ENCODE results near the gene FBXO28. TPM values are rescaled to one million over a fixed set of nuclear protein-coding genes. Genes with fewer than 3 reads are reported as not detected.

FBXO28 gene
- total and polyA plus RNA-seq, 8 donors: 4.9 to 14.9 (median 11.0) TPM

DNA sequence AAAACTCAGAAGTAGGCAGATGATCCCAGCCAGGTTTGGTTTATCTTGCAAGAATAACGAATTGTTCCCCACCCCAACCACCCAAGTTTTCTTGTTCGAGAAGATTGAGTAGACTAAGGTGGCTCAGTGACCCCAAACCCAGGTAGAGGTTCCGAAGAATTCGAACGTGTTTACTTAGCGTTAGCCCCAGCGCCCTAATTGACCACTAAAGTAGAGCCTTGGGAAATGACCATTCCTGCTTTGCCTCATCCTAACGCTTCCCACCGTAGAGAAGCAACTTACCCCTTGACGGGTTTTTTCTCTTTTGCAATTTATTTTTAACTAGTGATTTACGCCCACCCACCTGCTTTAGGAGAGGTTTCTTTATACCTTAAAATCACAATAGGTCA is 870 bp downstream of the FBXO28 start:
- Histone ChIP-seq H3K9me3 (no peaks in the 10 kb centered on the region), H3K27ac (peak overlapping the region; percentile 65 to 89 (median 85)), H3K4me1 (peaks cover 0 to 19% (median 10%) of the 10 kb centered on the region in 3 donors), H3K4me3 (peak overlapping the region; percentile 75 to 98 (median 91)), H3K36me3 (no peaks in the 10 kb centered on the region), H3K27me3 (no peaks in the 10 kb centered on the region)
- intact Hi-C loops (cut with DNase I): loop anchor here in 1 of 3 donors (10.0 kb wide), 1 partner anchor 220 kb away; the partner anchor contains the start of gene NVL
- TF ChIP-seq, protein P1, sequence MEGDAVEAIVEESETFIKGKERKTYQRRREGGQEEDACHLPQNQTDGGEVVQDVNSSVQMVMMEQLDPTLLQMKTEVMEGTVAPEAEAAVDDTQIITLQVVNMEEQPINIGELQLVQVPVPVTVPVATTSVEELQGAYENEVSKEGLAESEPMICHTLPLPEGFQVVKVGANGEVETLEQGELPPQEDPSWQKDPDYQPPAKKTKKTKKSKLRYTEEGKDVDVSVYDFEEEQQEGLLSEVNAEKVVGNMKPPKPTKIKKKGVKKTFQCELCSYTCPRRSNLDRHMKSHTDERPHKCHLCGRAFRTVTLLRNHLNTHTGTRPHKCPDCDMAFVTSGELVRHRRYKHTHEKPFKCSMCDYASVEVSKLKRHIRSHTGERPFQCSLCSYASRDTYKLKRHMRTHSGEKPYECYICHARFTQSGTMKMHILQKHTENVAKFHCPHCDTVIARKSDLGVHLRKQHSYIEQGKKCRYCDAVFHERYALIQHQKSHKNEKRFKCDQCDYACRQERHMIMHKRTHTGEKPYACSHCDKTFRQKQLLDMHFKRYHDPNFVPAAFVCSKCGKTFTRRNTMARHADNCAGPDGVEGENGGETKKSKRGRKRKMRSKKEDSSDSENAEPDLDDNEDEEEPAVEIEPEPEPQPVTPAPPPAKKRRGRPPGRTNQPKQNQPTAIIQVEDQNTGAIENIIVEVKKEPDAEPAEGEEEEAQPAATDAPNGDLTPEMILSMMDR (IDR thresholded peaks at IDR 0.05): no peak
- no peak for FAIRE-seq
- 1% methylated on average over 11 of the region's 11 CpGs for WGBS, 2 donors
- ATAC-seq: peak in 3 of 4 donors; percentile 11 to 39 (median 22)
- DNase-seq: no peak

DNA sequence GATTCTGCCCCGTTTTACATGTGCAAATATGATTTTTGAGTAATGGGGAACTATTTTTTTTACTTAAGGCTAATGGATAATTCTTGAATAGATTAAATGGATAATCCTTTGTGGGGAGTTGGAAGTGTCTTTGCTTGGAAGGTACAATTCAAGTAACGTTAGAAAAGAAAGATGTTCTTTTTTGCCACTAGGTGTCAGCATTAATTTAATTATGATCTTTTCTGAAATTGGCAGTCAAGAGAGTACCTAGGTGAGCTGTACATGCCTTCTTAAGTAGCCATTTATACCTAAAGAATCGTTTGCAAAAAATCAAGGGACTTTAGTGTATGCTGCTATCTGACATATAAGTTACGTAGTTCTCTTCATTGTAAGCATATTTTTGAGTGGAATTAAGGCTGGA is 2.2 kb downstream of the FBXO28 start:
- Histone ChIP-seq H3K4me1 (peaks cover 0 to 19% (median 10%) of the 10 kb centered on the region in 3 donors), H3K36me3 (no peaks in the 10 kb centered on the region), H3K4me3 (no peak overlapping the region), H3K9me3 (no peaks in the 10 kb centered on the region), H3K27me3 (no peaks in the 10 kb centered on the region), H3K27ac (no peak overlapping the region)
- FAIRE-seq (peak; percentile 92), ATAC-seq (peak; percentile 33 to 55 (median 50)), DNase-seq (no peak)
- intact Hi-C loops (cut with DNase I): loop anchor here in 1 of 3 donors (10.0 kb wide), 1 partner anchor 219 kb away; the partner anchor contains the start of gene NVL
- TF ChIP-seq, protein P1 (IDR thresholded peaks at IDR 0.05): peak in 3 of 4 donors; percentile 26 to 41 (median 29)
- WGBS, 2 donors: 3 to 7% methylated on average over 4 of the region's 4 CpGs

DNA sequence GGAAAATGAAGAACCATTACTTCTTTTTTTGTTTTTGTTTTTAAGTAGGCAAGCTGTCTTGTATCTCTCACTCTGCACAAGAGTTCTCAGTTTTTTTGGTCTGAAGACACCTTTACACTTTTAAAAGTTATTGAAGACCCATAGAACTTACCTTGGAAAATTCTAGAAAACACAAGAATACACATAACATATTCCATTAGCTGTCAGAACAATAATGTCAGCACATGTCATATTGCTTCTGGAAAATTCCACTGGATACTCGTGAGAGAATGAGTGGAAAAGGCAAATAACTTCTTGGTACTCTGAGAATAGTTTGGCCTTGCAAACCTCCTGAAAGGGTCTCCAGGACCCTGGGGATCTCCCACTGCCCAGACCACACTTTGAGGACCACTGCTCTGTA is 4.8 kb downstream of the FBXO28 start:
- H3K27ac ChIP-seq: no peak overlapping the region
- H3K27me3 ChIP-seq: no peaks in the 10 kb centered on the region
- peaks cover 4 to 19% (median 10%) of the 10 kb centered on the region in 3 donors for H3K4me1 ChIP-seq
- no peak overlapping the region for H3K4me3 ChIP-seq
- 45 to 48% methylated on average over 1 of the region's 1 CpG for WGBS, 2 donors
- TF ChIP-seq, protein P1 (IDR thresholded peaks at IDR 0.05): no peak
- H3K36me3 ChIP-seq: no peaks in the 10 kb centered on the region
- FAIRE-seq (no peak), ATAC-seq (no peak), DNase-seq (no peak)
- intact Hi-C loops (cut with DNase I): loop anchor here in 1 of 3 donors (10.0 kb wide), 1 partner anchor 216 kb away; the partner anchor contains the start of gene NVL
- no peaks in the 10 kb centered on the region for H3K9me3 ChIP-seq

DNA sequence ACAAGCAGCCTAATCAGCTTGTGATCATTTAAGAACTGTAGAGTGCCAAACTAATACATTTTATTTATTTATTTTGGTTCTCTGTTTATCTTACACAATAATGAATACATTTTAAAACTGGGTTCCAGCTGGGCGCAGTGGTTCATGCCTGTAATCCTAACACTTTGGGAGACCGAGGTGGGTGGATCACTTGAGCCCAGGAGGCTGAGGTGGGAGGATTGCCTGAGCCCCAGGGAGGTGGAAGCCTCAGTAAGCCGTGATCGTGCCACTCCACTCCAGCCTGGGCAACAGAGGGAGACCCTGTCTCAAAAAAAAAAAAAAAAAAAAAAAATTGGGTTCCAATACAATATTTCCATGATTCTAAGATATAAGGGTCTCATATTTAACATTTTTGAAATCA is 9.2 kb downstream of the FBXO28 start:
- WGBS, 2 donors: 86 to 97% methylated on average over 4 of the region's 4 CpGs
- H3K4me3 ChIP-seq: no peak overlapping the region
- TF ChIP-seq, protein P1 (IDR thresholded peaks at IDR 0.05): no peak
- no peak for DNase-seq
- H3K4me1 ChIP-seq: peaks cover 0 to 4% (median 0%) of the 10 kb centered on the region in 3 donors
- no peak for ATAC-seq
- intact Hi-C loops (cut with DNase I): loop anchor here in 1 of 3 donors (10.0 kb wide), 1 partner anchor 202 kb away; no protein-coding TSS in a partner anchor
- no peaks in the 10 kb centered on the region for H3K36me3 ChIP-seq
- FAIRE-seq: no peak
- H3K27me3 ChIP-seq: no peaks in the 10 kb centered on the region
- H3K27ac ChIP-seq: no peak overlapping the region
- H3K9me3 ChIP-seq: no peaks in the 10 kb centered on the region

DNA sequence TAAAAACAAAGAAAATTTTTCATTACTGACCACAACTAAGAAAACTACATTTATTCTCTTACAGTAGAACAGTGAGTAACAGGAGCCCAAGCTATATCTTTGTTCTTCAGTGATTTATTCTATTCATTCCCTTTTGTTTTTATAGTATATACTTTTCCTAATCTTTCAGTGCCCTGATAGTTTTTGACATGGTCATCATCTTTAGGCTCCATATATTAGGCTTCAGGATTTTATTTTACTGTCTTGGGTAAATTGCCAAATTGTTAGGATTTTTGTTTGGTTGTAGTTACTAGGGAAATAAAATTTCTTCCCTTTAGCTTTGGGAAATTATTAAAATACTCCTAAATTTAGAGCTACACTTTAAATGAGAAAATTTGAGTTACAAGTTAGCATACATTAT is 10.3 kb downstream of the FBXO28 start:
- Histone ChIP-seq H3K27ac (no peak overlapping the region), H3K27me3 (no peaks in the 10 kb centered on the region), H3K4me1 (peaks cover 0 to 4% (median 0%) of the 10 kb centered on the region in 3 donors), H3K4me3 (no peak overlapping the region), H3K36me3 (no peaks in the 10 kb centered on the region), H3K9me3 (no peaks in the 10 kb centered on the region)
- no peak for FAIRE-seq
- no peak for ATAC-seq
- intact Hi-C loops (cut with DNase I): loop anchor here in 1 of 3 donors (10.0 kb wide), 1 partner anchor 201 kb away; no protein-coding TSS in a partner anchor
- TF ChIP-seq, protein P1 (IDR thresholded peaks at IDR 0.05): no peak
- DNase-seq: no peak
